Esophagus squamous epithelium (tissue), 4 donors: ENCODE results near the gene AUTS2.

Experiments used
- POLR2A ChIP-seq, 4 donors: fragments of 450-650 bp; IDR thresholded peaks; one replicate each; pipeline ENCODE4 v1.6.1; 2017; ENCODE audit warnings: antibody characterized with exemption in 4 of 4, mild to moderate bottlenecking in 4 of 4, moderate library complexity in 3 of 4
- TF ChIP-seq, protein P1 (sequence below), 6 experiments: fragments of 450-650 bp in 4 of 6; fragments of 200-600 bp in 2 of 6; sonication (generic) in 2 of 6; IDR thresholded peaks; one replicate each; pipeline ENCODE4 v1.5.1; 2016 to 2019; ENCODE audit warnings: antibody characterized with exemption in 6 of 6, mild to moderate bottlenecking in 4 of 6, moderate library complexity in 4 of 6

GRCh38 chr7:70134029-70134770, 535.9 kb downstream of the AUTS2 start:
- TF ChIP-seq, protein P1, sequence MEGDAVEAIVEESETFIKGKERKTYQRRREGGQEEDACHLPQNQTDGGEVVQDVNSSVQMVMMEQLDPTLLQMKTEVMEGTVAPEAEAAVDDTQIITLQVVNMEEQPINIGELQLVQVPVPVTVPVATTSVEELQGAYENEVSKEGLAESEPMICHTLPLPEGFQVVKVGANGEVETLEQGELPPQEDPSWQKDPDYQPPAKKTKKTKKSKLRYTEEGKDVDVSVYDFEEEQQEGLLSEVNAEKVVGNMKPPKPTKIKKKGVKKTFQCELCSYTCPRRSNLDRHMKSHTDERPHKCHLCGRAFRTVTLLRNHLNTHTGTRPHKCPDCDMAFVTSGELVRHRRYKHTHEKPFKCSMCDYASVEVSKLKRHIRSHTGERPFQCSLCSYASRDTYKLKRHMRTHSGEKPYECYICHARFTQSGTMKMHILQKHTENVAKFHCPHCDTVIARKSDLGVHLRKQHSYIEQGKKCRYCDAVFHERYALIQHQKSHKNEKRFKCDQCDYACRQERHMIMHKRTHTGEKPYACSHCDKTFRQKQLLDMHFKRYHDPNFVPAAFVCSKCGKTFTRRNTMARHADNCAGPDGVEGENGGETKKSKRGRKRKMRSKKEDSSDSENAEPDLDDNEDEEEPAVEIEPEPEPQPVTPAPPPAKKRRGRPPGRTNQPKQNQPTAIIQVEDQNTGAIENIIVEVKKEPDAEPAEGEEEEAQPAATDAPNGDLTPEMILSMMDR (IDR thresholded peaks at IDR 0.05): no peak
- no peak for TF ChIP-seq POLR2A (IDR thresholded peaks at IDR 0.05)
